Measurements from ENCODE around the gene INPP5D.
A peak's percentile ranks its signal among the peaks of the same experiment; 100 is the strongest.
"Not testable (repeated sequence)": the region's sequence is repeated elsewhere in the genome, so short reads cannot be mapped to it uniquely, and the experiment has no call there.

Gene INPP5D

GRCh38 chr2:233183869-233184418, 123.8 kb downstream of the INPP5D start:
- DNase-seq (no peak), ATAC-seq (replicated peaks) (no peak)
- Mint-ChIP-seq H3K27ac (peak overlapping the region; percentile 90), H3K36me3 (peaks cover 77 to 83% of the 10 kb centered on the region in 2 donors), H3K4me1 (peaks cover 39 to 55% of the 10 kb centered on the region in 2 donors), H3K9me3 (no peaks in the 10 kb centered on the region), H3K4me3 (no peak overlapping the region), H3K27me3 (no peaks in the 10 kb centered on the region)

GRCh38 chr2:233184669-233185068, 124.5 kb downstream of the INPP5D start:
- Mint-ChIP-seq H3K36me3 (peaks cover 72 to 80% of the 10 kb centered on the region in 2 donors), H3K4me1 (peaks cover 36 to 49% of the 10 kb centered on the region in 2 donors), H3K9me3 (no peaks in the 10 kb centered on the region), H3K27ac (peak overlapping the region; percentile 90), H3K27me3 (no peaks in the 10 kb centered on the region), H3K4me3 (no peak overlapping the region)
- ATAC-seq (replicated peaks) (peak in 1 of 2 donors; percentile 26), DNase-seq (no peak)

GRCh38 chr2:233185330-233185729, 125.2 kb downstream of the INPP5D start:
- peak overlapping the region in 1 of 2 donors; percentile 48 for H3K4me3 Mint-ChIP-seq
- DNase-seq (no peak), ATAC-seq (replicated peaks) (peak in 1 of 2 donors; percentile 5)
- H3K9me3 Mint-ChIP-seq, result no peaks in the 10 kb centered on the region
- H3K36me3 Mint-ChIP-seq, result peaks cover 72 to 80% of the 10 kb centered on the region in 2 donors
- no peaks in the 10 kb centered on the region for H3K27me3 Mint-ChIP-seq
- peak overlapping the region; percentile 90 for H3K27ac Mint-ChIP-seq
- peaks cover 42 to 50% of the 10 kb centered on the region in 2 donors for H3K4me1 Mint-ChIP-seq

- Mint-ChIP-seq H3K36me3 (peaks cover 74 to 82% of the 10 kb centered on the region in 2 donors), H3K9me3 (no peaks in the 10 kb centered on the region), H3K27me3 (no peaks in the 10 kb centered on the region), H3K4me1 (peaks cover 42 to 53% of the 10 kb centered on the region in 2 donors), H3K4me3 (peak overlapping the region in 1 of 2 donors; percentile 29), H3K27ac (peak overlapping the region; percentile 90)
- ATAC-seq (replicated peaks) (peak; percentile 80 to 87), DNase-seq (no peak)
Observed at GRCh38 chr2:233185963-233186362, 125.8 kb downstream of the INPP5D start.

GRCh38 chr2:233186851-233187250, 126.7 kb downstream of the INPP5D start:
- Mint-ChIP-seq H3K9me3 (no peaks in the 10 kb centered on the region), H3K4me1 (peaks cover 42 to 49% of the 10 kb centered on the region in 2 donors), H3K27me3 (no peaks in the 10 kb centered on the region), H3K36me3 (peaks cover 74 to 83% of the 10 kb centered on the region in 2 donors), H3K4me3 (no peak overlapping the region), H3K27ac (peak overlapping the region; percentile 81)
- ATAC-seq (replicated peaks), result no peak
- DNase-seq, result no peak

GRCh38 chr2:233189025-233189424, 128.9 kb downstream of the INPP5D start:
- Mint-ChIP-seq H3K4me3 (no peak overlapping the region), H3K4me1 (peaks cover 35 to 42% of the 10 kb centered on the region in 2 donors), H3K27me3 (no peaks in the 10 kb centered on the region), H3K36me3 (peaks cover 81 to 91% of the 10 kb centered on the region in 2 donors), H3K9me3 (no peaks in the 10 kb centered on the region), H3K27ac (peak overlapping the region; percentile 79)
- ATAC-seq (replicated peaks), result no peak
- no peak for DNase-seq

- H3K9me3 Mint-ChIP-seq; H3K27me3 Mint-ChIP-seq; DNase-seq; H3K4me3 Mint-ChIP-seq; ATAC-seq (replicated peaks): not testable (repeated sequence)
- Mint-ChIP-seq H3K4me1 (peaks cover 21 to 29% of the 10 kb centered on the region in 2 donors), H3K36me3 (peaks cover 79 to 80% of the 10 kb centered on the region in 2 donors), H3K27ac (peak overlapping the region; percentile 75)
Observed at GRCh38 chr2:233191016-233191415, 130.9 kb downstream of the INPP5D start.

- no peaks in the 10 kb centered on the region for H3K9me3 Mint-ChIP-seq
- no peaks in the 10 kb centered on the region for H3K27me3 Mint-ChIP-seq
- ATAC-seq (replicated peaks) (no peak), DNase-seq (no peak)
- peaks cover 78 to 80% of the 10 kb centered on the region in 2 donors for H3K36me3 Mint-ChIP-seq
- H3K27ac Mint-ChIP-seq, result peak overlapping the region; percentile 88
- H3K4me1 Mint-ChIP-seq, result peaks cover 16 to 25% of the 10 kb centered on the region in 2 donors
- H3K4me3 Mint-ChIP-seq, result no peak overlapping the region
Observed at GRCh38 chr2:233193738-233194137, 133.6 kb downstream of the INPP5D start.

GRCh38 chr2:233195027-233195426, 134.9 kb downstream of the INPP5D start:
- Mint-ChIP-seq H3K4me1 (peaks cover 18 to 27% of the 10 kb centered on the region in 2 donors), H3K4me3 (no peak overlapping the region), H3K9me3 (no peaks in the 10 kb centered on the region), H3K27ac (peak overlapping the region; percentile 88), H3K27me3 (no peaks in the 10 kb centered on the region), H3K36me3 (peaks cover 75% of the 10 kb centered on the region in 2 donors)
- no peak for ATAC-seq (replicated peaks)
- DNase-seq, result no peak

- Mint-ChIP-seq H3K36me3 (peaks cover 67 to 73% of the 10 kb centered on the region in 2 donors), H3K27ac (peak overlapping the region; percentile 76), H3K4me3 (peak overlapping the region in 1 of 2 donors; percentile 50), H3K9me3 (no peaks in the 10 kb centered on the region), H3K27me3 (no peaks in the 10 kb centered on the region), H3K4me1 (peaks cover 33 to 34% of the 10 kb centered on the region in 2 donors)
- no peak for DNase-seq
- no peak for ATAC-seq (replicated peaks)
Observed at GRCh38 chr2:233197022-233197421, 136.9 kb downstream of the INPP5D start.

- DNase-seq (no peak), ATAC-seq (replicated peaks) (no peak)
- Mint-ChIP-seq H3K27me3 (no peaks in the 10 kb centered on the region), H3K4me1 (peaks cover 43 to 44% of the 10 kb centered on the region in 2 donors), H3K36me3 (peaks cover 69 to 74% of the 10 kb centered on the region in 2 donors), H3K4me3 (no peak overlapping the region), H3K9me3 (peaks cover 3% of the 10 kb centered on the region in 2 donors), H3K27ac (peak overlapping the region; percentile 76)
Observed at GRCh38 chr2:233198026-233198425, 137.9 kb downstream of the INPP5D start.

- H3K4me3 Mint-ChIP-seq, result no peak overlapping the region
- H3K27ac Mint-ChIP-seq, result peak overlapping the region; percentile 80
Observed at GRCh38 chr2:233199870-233200269, 139.7 kb downstream of the INPP5D start.

GRCh38 chr2:233200790-233201189, 140.6 kb downstream of the INPP5D start:
- not testable (repeated sequence) for H3K4me3 Mint-ChIP-seq; DNase-seq; H3K9me3 Mint-ChIP-seq; H3K27me3 Mint-ChIP-seq; H3K27ac Mint-ChIP-seq; ATAC-seq (replicated peaks)
- Mint-ChIP-seq H3K36me3 (peaks cover 56 to 74% of the 10 kb centered on the region in 2 donors), H3K4me1 (peaks cover 37% of the 10 kb centered on the region in 2 donors)

More at GRCh38 chr2:233199870-233200269, 139.7 kb downstream of the INPP5D start:
- ATAC-seq (replicated peaks), result peak; percentile 53 to 64
- Mint-ChIP-seq H3K4me1 (peaks cover 40 to 41% of the 10 kb centered on the region in 2 donors), H3K9me3 (peaks cover 4% of the 10 kb centered on the region in 2 donors), H3K27me3 (no peaks in the 10 kb centered on the region), H3K36me3 (peaks cover 65 to 78% of the 10 kb centered on the region in 2 donors)
- no peak for DNase-seq

GRCh38 chr2:233201258-233202013, 141.3 kb downstream of the INPP5D start:
- H3K9me3 Mint-ChIP-seq, result peaks cover 4% of the 10 kb centered on the region in 2 donors
- DNase-seq (no peak), ATAC-seq (replicated peaks) (peak in 1 of 2 donors; percentile 21)
- peaks cover 36 to 37% of the 10 kb centered on the region in 2 donors for H3K4me1 Mint-ChIP-seq
- no peaks in the 10 kb centered on the region for H3K27me3 Mint-ChIP-seq
- peaks cover 55 to 70% of the 10 kb centered on the region in 2 donors for H3K36me3 Mint-ChIP-seq
- peak overlapping the region; percentile 90 for H3K27ac Mint-ChIP-seq
- H3K4me3 Mint-ChIP-seq, result peak overlapping the region; percentile 7 to 41
